HG03469 (cell line): ENCODE measurements around the gene RCAN3.

Source experiments
- ATAC-seq: cut with Tn5 transposase; IDR thresholded peaks from one replicate; pipeline ENCODE4 v1.9.1; 2021; ENCODE audit warnings: mild to moderate bottlenecking, moderate library complexity, moderate number of reproducible peaks; ENCODE audit not compliant: unreplicated experiment

Gene RCAN3

DNA sequence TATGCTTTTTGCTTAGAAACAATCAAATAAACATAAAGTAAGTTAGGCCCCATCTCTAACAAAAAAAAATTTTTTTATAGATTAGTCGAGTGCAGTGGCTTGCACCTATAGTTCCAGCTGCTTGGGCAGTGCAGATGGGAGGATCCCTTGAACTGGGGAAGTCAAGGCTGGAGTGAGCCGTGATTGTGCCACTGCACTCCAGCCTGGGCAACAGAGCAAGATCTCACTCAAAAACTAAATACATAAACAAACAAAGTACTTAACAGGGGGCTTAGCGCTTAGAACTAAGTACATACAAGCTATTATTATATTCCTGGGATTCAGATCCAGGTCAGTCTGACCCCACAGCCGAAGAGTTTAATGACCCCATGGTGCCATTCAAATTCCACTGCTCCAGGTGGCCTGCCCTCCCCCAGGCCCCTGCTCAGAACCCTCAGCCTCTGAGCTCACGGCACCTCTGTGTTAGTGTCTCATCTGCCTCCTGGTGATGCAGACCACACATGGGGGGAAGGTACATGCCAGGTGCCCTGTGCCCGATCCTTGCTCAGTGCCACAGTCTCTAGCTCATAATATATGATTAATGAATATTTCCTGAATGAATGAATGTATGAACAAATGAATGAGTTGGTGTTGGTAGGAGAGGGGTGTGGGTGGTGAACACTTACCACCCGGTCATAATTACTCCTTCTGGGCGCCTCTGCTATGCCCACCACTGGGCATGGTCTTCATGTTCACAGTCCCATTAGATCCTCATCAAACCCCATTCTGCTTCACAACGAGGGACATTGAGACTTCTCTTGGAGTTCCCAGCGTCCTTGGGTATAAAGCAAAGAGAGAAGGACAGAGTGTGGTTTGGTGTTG, 67.9 kb downstream of the RCAN3 start:
- ATAC-seq: no peak

DNA sequence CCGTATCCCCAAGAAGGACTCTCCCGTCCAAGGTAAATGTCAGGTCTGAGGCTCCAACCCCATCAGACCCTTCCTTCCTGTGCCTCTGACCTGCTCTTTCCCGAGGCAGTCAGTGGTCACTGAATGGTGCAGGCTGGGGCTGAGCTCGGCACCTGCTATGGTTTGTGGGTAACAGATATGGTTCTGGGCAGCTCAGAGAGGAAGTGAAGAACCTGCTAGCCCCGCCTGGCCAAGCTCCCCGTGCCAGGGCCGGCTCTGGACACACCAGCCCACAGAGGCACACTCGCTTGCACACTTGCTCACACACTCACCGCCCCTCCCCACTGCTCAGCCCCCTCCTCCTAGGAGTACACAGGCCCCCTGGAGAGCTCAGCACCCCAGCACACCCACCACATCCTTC, 69.7 kb downstream of the RCAN3 start:
- ATAC-seq: no peak

DNA sequence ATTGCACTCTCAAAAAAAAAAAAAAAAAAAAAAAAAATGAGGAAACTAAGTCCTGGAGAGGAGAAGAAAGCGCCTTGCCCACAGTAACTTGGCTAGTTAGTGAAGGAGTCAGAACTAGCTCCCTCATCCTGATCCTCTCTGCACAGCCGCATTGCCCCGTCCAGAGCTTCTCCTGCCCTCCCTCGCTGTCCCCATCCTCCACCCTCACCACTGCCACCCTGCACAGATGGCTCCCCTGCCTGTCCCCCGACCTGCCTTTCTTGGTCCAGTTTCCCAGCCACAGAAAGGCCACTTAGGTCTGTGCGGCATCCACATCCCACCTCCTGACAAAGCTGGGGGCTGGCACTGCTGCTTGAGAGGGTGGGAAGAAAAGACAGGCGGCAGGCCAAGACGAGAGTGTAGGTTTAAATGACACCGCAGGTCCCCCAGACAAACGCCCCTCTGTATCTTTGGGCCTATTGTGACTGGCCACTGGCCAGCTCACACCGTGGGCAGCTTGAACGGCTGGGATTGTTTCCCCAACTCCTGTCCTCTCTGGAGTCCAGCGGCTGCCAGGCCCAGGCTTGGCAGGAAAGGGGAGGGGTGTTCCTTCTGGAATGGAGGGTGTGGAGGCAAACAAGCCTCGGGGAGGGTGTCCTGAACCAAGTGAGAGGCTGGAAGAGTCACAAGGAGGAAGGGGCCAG, 73.4 kb downstream of the RCAN3 start:
- ATAC-seq: no peak

DNA sequence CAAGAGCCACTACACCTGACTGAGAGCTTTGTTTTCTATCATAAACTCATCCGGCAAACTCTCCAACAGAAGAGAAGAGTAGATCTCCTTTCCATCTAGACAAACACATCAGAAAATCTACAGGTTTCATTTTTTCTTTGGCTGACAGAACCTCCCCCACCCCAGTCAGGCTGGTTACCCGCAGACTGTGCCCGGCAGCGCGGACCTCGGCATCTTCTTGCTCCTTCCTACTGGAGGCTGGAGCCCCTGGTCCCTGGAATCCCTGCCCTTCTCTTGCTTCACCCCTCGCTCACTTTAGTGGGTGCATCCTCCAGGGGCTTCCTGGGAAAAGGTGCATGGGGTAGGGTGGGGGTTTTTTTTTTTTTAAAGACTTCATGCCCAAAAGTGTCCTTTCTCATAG, 76.2 kb downstream of the RCAN3 start:
- ATAC-seq: no peak

DNA sequence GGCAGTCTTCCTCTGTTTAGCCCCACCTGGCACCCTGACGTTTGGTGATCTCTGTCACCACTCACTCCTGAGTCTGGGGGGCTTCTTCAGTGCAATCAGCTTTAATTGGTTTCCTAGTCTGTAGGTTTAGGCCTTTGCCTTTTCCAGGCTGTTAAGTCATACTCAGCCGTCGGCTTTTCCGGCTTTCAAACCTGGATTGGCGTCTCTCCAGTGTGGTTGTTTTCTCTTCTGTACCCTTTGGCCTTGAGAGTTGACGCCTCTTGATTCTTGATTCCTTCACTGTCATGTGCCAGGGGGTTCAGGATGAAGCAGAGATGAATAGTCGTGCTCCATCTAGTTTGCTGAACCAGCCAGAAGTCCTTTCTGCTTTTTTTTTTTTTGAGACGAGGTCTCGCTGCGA, 78.1 kb downstream of the RCAN3 start:
- ATAC-seq: no peak

DNA sequence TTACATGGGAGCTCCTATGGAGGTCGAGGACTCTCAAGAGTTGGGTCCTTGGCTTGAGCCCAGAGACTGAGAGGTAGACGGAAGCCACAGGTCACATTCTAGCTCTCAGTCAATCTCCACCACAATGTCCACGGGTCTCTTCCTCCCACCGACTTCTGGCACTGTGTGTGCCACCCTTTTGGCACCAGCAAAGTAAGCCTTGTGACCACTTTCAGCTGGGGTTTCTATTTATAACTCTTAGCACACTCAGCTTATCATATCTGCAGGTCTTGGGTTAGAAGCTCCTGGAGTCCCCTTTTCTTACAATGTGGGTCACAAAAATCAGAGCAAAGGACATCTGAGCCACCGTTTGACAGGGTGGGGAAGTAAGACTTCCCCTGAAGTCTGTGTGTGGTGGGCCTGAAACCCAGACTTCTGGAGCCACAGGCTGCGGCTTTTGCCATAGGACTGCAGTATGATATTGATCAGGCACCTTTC, 81.6 kb downstream of the RCAN3 start:
- ATAC-seq: no peak

DNA sequence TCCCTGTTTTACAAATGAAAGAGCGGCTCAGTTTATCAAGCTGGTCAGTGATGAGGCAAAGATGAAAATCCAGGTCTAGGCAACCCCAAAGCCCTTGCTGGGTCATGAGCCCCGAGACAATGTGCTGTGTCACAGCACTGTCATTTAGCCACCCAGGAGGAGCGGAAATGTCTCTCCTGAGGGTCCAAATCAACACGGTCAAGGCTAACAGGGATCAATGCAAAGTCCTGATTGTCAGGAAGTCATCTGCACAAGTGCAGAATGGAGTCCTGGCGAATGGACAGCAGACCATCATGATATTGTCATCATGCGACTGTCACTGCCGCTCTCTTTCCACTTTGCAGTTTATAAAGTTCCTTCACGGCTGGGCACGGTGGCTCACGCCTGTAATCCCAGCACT, 83.5 kb downstream of the RCAN3 start:
- ATAC-seq: no peak

DNA sequence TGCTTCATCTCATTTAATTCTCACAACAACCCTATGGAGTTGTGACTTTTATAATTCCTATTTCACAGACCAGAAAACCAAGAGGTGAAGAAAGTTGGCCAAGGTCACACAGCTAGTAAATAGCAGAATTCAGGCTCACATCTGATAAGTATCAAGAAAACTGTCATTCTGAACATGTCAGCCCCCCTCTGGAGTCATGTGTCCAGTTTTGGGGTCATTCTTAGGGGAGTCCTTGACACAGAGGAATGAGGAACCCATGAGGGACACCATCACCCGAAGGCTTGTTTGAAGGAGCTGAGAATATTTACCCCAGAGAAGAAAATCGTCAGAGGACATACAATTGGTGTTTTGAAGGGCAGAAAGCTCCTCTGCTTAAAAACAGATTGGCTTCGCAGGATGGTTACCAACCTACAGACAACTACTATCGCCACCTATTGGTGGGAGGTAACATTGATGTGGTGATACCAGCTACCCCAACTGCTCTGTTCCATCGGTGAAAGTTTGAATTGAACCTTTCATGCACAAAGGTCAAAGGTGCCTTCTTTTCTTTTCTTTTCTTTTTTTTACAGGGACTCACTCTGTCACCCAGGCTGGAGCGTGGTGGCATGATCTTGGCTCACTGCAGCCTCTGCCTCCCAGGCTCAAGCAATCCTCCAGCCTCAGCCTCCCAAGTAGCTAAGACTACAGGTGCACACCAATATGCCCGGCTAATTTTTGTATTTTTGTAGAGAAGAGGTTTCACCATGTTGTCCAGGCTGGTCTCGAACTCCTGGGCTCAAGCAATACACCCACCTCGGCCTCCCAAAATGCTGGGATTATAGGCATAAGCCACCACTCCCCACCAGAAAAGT, 84.6 kb downstream of the RCAN3 start:
- no peak for ATAC-seq

DNA sequence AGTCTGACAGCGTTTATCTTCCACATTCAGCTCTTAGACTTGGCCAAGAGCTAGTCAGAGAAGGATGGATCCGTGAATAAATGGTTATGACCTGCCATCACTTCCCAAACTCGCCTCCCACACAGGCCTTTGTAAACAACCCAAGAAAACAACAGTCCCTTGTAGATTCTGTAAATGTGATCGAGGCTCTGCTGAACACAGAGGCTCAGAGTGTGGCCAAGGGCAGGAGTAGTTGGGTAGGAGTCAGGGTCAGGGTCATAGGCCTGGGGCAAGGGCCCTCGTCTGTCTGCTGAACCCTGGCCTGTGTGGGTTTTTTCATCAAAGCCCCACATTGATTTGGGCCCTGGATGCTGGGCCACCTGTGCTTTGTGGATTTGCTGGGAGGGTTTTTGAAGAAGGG, 85.9 kb downstream of the RCAN3 start:
- no peak for ATAC-seq

DNA sequence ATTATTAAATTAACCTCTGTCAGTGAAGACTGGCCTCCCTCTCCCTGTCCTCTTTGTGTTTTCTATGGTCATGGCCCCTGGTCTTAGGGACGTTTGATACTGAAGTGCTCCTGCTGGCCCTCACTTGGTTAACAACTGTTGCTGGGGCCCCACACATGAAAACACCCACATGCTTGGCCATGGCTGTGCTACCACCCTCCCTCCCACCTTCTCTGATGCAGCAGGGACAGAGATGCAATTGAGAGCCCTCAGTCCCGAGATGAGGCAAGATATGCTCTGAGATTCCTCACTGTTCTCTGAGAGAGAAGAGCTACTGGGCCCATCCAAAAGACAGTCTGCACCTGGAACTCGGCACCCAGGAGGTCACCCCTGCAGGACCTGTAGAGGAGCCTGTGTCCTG, 86.6 kb downstream of the RCAN3 start:
- ATAC-seq: no peak
